Stimulated activated CD4-positive, alpha-beta T cell treated with anti-CD3 and anti-CD28 coated beads, TNF-alpha, amount 100 ng/mL, for 1 hour (primary cell): Measurements from ENCODE around the gene VEGFC.

Experiments
- DNase-seq, 3 donors: peaks; one replicate each; pipeline ENCODE4 v3.0.0-alpha.2; 2020; ENCODE audit warnings: low read depth in 3 of 3, low spot score in 1 of 3

Gene VEGFC, protein sequence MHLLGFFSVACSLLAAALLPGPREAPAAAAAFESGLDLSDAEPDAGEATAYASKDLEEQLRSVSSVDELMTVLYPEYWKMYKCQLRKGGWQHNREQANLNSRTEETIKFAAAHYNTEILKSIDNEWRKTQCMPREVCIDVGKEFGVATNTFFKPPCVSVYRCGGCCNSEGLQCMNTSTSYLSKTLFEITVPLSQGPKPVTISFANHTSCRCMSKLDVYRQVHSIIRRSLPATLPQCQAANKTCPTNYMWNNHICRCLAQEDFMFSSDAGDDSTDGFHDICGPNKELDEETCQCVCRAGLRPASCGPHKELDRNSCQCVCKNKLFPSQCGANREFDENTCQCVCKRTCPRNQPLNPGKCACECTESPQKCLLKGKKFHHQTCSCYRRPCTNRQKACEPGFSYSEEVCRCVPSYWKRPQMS

DNA sequence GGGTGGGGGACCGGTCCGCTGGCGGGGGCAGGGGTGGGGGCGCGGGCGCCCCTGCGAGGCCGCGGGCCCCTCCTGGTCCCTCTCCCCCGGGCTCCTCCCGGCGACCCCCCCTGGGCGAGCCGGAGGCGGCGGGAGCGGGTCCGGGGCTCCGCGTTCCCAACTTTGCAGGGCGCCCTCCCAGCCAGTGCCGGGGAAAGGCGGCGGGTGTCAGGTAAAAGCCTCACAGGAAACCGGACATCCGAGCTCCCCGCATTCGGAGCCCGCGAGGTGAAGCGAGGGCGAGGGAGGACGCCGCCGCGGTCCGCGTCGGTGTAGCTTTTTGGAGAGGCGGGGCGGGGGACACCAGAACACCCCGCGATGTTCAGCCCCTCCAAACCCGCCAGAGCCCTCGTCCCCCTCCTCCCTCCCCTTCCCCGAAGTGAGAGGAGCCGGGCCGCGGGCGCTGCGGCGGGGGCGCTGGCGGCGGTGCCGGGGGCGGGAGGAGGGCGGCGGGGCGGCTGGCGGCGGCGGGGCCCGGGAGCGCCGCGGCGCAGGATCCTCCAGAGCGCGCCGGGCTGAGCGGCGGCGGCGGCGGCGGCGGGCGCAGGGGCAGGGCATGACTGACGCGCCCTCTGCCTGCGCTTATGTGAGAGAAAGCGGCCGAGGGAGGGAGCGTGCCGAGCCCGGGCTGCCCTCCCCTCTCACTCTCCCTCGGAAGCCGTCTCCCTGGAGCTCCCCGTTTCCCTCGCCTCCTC lies at the start of gene VEGFC:
Gene VEGFC (minus strand): TSS at position 597 of the 734 bp plus-strand sequence. CDS start 611 bp downstream, outside the sequence.
- DNase-seq: no peak

DNA sequence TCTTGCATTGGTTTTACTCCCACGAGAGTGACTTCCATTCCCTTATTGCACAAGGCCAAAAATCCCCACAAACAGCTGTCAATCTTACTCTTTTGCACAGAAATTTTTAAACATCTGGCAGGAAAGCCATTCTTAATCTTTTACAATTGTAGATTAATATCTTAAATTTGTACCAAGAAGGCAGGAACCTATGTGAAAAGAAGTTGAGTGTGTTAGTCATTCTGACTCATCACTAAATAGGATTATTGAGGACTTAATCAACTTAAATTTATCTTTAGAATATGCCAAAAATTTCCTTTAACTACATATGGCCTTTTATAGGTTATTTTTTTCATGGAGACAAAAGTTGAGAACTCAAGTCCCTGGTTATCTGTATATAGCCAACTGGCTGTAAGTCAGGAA lies 49.0 kb upstream of the VEGFC start:
- no peak for DNase-seq

DNA sequence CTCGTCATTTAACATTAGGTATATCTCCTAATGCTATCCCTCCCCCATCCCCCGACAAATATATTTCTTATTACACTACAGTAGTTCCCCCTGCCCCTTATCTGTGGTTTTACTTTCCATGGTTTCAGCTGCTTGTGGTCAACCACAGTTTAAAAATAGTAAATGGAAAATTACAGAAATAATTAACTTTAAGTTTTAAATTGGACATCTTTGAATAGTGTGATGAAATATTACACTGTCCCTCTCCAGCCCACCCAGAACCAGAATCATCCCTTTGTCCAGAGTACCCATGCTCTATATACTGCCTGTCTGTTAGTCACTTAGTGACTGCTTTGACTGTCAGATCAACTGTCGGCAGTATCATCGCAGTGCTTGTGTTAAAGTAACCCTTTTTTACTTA lies 47.4 kb upstream of the VEGFC start:
- no peak for DNase-seq

DNA sequence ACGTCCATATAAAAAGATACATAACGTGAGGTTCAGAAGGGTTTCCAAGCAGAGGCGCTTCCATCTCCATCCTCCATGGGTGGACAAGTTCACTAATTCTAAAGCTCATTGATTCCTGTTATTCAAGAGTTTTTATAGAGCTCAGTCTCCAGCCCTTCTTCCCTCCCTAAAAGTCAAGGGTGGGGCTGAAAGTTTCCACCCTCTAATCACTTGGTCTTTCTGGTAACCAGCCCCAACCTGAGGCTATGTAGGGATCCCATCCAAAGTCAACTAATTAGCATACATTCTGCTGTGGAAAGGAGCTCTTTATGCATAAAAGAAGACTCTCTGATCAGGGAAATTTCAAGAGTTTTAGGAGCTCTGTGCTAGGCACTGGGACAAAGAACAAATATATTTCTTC lies 46.9 kb upstream of the VEGFC start:
- no peak for DNase-seq

DNA sequence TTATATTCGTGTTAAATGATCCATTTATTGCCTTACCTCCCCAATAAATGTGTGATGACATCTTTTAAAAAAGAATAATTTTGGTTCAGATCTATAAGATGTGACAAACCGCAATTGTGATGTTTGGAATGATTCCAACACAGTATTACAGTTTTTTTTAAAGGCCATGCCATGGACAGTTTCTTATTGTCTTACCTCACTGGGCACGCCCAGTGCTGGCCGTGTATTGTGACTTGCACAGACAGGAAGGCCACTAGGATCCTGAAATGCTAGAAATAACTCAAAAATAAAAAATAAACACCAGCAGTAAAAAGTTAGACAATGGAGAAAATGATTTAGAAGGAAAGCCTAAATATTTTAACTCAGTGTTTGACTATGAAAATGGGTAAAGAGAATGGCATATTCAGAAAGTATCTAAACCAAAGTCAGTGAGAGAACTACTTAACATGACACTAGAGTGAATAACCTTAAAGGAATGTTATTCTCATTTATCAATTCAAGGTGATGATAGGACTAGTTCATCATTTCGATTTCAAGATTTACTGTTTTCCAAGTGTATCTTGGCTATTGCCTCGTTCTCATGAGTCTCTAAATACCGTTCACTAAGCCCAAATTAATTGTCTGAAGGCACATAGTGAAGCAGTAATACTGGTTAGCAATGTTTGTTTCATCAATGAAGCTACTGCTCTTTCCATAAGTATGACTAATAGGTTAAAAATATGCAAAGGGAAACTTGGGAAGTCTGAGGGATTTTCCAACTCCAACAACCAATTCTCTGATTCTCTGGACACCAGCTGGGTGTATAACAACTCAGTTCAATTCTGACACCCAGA lies 46.1 kb upstream of the VEGFC start:
- no peak for DNase-seq

DNA sequence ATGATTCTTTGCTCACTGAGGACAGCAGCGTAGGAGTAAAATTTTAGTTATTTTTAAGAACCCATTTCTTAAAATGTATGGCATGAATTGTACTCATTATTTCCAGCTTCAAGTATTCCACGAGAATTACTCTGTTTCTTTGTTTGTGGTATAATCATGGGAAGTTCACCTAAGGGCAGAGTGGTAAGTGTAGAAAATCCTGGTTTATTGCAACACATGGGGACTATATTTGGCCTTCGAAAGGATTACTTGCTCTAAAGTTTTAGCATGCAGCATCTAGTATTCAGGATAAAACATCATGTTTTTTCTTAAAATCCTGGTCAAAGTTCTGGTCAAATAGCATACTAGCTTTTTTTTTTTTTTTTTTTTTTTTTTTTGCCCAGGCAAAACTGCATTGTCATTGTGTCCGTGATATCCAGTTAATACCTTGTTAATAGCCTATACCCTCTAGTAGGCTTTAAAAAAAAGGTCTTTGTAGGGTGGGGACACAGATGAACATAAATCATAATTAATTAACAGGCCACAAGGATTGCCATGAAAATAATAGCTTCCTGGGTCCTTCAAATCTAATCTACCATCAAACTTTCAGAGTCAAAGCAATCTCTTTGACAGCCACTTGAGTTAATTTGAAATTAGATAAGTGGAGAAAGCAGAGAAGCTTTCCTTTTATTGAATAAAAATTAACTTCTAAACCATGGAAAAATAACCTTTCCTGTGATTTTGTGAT lies 44.6 kb upstream of the VEGFC start:
- DNase-seq: no peak

DNA sequence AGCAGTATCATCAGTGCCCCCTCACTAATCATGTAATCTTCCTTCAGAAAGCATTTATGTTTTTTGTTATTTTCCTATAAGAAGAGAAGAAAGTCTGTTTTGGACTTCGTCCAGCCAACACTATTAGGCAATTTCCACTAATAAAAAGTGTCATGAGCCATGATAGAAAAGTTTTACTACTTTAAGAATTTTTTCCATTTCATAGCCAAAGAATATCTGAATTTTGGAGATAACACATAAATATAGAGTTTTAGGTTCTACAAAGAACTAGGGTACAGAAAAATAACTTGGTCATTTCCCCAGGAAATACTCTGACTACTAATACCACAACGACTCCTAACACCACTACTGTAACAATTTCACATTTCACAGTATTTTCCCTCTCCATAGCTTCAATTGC lies 41.8 kb upstream of the VEGFC start:
- no peak for DNase-seq

DNA sequence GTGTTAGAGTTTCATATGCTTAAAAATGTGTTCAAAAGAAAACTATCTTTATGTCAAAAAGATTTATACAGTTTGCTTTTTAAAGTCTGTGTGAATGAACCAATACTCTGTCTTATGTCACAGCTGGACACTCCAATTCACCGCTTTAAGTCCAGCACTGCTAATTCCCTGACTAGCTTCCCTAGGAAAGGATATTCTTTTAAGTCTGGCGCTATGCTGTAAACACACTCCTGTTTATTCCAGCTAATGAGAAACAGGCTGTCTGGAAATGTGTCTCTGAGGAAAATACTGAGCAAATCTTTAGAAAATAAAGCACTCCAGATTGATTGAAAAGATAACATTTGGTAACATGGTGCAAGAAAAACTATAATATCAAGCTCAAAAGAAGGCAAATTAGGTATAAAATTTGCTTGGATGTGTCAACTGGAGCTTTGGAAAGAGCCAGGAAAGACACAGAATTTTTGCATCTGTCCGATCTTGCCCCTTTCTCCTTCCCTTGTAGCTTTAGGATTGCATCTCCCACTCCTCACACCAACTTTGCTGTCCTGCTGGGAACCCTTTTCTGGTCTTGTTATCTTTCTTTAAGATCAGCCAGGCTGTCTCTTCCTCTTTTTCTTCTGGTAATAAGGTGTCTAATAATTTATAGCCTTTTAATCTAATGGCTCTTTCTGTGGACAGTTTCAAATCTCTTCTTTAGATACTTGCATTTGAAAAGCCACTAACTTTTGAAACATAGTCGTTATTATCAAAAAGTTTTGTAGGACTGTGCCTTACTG lies 40.9 kb upstream of the VEGFC start:
- no peak for DNase-seq

DNA sequence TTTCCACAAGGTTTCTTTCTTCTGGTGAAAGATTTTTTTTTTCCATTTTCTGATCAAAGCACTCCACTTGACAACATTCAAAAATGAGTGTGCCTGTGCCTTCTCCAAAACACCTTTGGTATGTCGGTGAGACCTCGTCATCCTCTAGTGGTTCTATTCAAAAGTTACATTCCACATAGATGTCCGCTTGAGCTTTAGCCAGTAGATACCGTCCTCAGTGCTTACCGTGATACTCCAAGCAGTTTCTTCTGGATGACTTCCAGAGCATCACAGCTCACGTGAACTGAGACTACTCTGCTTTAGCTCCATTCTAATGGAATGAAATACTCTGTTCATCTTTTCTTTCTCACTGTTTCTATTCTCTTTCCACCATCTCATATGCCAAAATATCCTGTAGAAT lies 38.2 kb upstream of the VEGFC start:
- DNase-seq: no peak

DNA sequence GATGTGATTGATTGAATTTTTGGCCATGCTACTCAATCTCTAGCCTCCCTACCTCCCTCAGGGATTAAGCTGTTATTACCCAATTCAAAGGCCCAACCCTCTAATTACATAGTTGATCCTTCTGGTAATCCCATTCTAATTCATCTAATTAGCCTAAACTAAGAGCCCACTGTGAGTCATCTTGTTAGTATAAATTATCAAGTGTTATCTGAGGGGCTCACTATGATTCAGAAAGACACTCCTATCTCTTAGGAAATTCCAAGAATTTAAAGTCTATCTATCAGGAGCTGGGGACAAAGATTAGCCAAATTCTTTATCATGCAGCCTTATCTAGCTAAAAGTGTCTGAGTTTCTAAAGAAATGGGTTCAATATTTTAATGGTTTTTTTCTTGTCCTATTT lies 32.9 kb upstream of the VEGFC start:
- DNase-seq: no peak

DNA sequence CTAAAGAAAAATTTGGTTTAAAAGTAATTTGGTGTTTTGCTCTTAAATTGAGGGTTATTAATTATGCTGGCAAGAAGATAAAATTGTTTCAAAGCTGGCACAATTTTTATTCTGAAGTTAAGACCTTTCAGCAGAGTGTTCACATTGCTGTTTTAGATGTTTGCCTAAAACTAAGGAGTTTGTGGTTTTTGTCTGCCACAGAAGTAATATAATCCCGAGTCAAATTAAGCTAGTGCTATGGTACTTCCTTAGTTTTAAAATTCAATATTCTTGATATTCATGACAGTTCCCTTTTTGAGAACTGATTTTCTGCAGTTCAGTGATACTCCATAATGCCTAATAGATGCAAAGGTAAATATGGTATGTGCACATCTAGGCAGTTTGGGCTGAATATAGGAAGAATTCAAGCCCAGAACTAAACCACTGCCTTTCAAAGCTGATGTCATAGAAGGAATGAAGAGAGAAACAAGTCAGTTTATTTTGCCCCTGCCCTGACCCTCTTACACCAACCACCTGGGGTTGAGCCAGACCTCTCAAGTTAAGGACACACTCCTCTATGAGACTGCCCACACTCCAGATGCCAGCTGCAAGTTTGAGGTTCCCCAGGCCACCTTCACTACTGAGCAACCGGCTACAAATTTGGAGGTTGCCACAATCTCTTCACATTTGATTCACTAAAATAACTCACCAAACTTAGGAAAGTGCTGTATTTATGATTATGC lies 32.1 kb upstream of the VEGFC start:
- DNase-seq: no peak

DNA sequence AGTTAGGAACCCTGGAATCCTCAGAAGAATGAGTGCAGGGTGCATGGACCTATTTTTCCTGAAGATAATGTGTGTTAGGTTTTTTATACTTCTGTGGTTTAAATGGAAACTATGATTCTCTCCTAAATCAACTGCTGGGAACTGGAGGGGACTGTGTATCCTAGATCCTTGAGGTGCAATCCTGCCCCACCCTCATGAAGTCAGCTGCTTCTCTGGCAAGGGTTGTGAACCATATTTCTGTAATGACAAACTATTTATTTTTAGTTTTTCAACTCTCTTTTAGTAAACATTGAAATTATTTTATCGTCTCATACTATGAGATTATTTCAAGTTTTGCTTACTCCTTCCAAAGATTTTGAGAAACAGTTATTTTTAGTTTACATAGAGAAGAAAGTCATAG lies 25.8 kb upstream of the VEGFC start:
- no peak for DNase-seq

DNA sequence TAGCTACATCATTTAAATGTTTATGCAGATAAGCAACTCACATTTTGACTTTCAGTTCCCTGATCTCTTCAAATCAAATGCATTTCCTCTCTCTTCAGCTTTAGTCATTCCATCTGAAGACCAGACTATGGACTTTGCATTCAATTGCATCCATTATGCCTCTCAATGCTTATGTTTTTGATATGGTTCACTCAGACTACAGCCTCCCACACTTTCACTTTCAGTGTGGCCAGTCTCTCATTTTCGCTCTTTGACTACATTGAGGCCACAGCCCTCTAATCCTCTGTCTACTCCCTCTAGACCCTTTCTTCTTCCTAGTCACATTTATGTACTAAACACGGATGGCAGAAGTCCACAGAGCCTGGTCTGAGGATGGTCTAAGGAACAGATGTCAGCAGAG lies 24.5 kb upstream of the VEGFC start:
- no peak for DNase-seq

DNA sequence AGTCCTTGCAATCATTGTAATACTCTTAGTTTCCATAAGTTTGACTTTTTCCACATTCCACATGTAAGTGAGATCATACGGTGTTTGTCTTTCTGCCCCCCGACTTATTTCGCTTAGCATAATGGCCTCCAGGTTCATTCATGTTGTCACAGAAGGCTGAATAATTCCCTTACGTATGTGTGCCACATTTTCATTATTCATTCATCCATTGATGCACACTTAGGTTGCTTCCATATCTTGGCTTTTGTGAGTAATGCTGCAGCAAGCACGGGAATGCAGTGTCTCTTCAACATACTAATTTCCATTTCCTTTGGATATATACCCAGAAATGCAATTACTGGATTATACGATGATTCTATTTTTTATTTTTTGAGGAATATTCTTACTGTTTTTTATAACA lies 22.0 kb upstream of the VEGFC start:
- no peak for DNase-seq

DNA sequence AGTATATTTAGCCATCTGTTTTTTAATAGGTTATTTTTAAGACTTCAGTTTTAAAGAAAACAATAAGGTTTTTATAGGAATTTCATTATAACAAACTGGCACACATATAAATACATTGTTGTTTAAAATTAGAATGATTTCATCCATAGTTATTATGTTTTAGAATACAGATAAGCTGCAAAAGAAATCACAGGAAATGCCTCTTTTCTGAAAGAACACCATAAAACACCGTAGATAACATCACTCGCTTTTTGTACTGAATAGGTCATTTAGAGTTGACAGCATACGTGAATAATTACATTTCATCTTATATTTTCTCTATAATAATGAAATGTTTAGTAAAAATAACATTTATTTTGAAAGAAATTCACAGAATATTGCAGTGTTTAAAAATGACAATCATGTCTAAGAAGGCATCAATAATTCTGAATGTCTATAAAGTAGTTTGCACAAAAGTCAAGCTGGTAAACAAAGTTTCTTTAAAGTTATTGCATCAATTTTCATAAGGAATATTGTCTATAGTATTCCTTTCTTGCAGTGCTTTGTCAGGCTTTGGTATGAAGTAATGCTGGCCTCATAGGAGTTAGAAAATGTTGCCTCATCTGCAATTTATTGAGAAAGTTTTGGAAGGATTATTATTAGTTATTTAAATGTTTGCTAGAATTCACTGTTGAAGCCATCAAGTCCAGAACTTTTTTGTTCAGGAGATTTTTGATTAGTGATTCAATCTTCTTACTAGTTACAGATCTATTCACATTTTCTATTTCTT lies 17.9 kb upstream of the VEGFC start:
- no peak for DNase-seq

DNA sequence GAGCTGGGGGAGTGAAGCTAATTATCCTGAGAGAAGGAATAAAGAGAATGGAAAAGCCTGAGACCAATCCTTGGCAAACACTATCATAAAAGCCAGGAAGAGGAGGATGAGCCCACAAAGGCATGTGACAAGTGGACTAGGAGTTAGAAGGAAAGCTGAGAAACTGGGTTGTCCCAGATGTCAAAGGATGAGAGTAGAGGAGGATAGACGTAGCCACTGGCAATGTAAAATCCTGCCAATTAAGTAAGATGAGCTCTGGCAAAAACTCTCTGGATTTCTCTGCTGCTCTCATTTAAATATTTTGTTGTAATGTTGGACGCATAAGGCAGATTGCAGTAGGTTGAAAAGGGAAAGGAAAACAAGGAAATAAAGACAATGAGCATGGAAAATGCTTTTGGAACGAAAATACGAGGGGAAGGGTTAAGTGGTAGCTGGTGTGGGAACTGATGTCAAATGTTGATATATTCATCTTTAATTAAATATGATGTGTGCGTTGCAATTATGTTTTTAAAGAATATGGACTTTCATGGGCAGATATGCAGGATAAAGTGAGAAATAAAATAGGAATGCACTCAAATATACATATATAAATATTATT lies 14.2 kb upstream of the VEGFC start:
- DNase-seq: no peak

DNA sequence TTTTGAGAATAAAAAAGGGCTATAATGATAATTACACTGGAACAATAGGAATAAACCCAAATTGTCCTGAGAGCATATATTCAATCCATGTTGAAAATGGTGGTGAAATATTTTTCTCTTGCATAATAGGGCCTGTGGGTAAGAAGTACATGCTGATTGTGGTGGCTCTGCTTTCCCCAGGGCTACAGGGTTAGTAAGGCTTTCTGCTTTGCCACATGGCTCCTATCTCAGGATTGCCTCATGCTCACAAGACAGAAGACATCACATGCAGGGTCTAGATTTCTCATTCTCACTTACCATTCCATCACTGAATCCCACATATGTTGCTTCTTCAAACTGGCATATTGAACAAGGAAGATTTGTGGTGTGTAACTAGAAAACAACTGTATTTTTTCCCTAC lies 12.4 kb upstream of the VEGFC start:
- DNase-seq: no peak

DNA sequence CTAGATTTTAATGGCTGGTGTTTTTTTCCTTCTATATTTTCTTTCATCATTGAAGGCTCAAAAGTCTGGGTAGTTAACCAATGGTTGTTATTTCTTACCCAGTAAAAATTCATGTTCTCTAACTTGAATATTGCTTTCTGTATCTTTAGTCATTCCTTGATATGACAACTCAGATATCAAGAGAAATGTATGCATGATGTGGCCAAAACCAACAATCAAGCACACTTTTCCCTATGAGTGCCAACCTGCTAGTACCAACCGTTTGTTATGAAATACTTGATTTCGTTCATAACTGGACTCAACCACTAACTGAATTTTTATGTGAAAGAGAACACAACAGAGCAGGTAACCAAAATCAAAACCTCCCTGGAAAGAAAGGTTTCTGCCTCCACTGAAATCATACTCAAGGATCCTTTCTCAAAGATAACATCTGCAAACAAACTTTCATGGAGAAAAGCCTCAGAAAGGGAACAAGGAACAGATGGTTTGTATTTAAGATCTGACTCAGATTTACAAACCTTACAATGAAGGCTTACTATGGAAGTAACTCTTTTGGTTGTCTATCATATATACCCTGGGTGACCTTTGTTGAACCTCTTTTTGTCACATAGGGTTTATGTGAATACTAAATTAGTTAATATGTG lies 8.3 kb upstream of the VEGFC start:
- DNase-seq: no peak
